ENCODE measurements around the gene PTPRG. TPM values are rescaled to one million over a fixed set of nuclear protein-coding genes. Genes with fewer than 3 reads are reported as not detected.

Gene PTPRG
- total and polyA plus RNA-seq, 2 experiments from 2014 or later: 8.5 to 34.9 TPM

- Histone ChIP-seq H3K27me3 (no peaks in the 10 kb centered on the region), H3K9me2 (replicated peaks; ENCODE audit: insufficient read depth) (no peaks in the 10 kb centered on the region), H3K9me3 (ENCODE audit: low read depth) (no peaks in the 10 kb centered on the region), H2AFZ (no peak overlapping the region), H3K79me2 (peaks cover 9% of the 10 kb centered on the region), H3K27ac (no peak overlapping the region), H4K20me1 (ENCODE audit: insufficient read depth, poor library complexity, severe bottlenecking) (no peaks in the 10 kb centered on the region), H3K4me2 (peak overlapping the region; percentile 58), H3K4me1 (ENCODE audit: insufficient read depth) (peaks cover 4% of the 10 kb centered on the region), H3K36me3 (replicated peaks; ENCODE audit: insufficient read depth, low read depth) (no peaks in the 10 kb centered on the region), H3K4me3 (no peak overlapping the region)
- DNase-seq (ENCODE audit: low spot score): no peak
- WGBS (ENCODE audit: low lambda C conversion rate, missing lambda C conversion rate): 63% methylated on average over 9 of the region's 9 CpGs
- TF ChIP-seq CTCF (IDR thresholded peaks at IDR 0.05; ENCODE audit: poor library complexity) (no peak), EZH2 (IDR thresholded peaks at IDR 0.05; ENCODE audit: borderline replicate concordance) (no peak), EZH2phosphoT487 (IDR thresholded peaks at IDR 0.05; ENCODE audit: low read depth, severe bottlenecking, unreplicated experiment) (no peak)
These were observed 377.6 kb downstream of the PTPRG start for GRCh38 chr3:61938878-61939549.

DNA sequence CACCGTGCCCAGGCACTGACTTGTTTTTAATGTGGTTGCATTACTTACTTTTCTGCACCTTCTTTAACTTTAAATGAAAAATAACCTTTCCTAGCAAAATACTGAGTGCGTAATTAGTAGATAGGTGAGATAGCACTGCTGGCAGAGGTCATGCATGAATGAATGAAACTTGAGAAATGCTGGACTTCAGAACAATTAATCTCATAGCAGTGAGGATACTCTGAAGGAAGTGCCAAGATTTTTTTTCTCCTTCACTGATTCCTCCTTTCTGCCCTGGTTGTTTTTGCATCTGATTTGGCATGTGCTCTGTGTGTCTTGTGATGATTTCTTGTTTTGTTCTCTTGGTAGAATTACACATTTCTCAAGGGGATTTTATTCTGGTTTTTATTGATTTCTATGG is 378.9 kb downstream of the PTPRG start:
- Histone ChIP-seq H3K27ac (no peak overlapping the region), H3K9me2 (replicated peaks; ENCODE audit: insufficient read depth) (no peaks in the 10 kb centered on the region), H3K4me3 (no peak overlapping the region), H3K27me3 (no peaks in the 10 kb centered on the region), H3K9me3 (ENCODE audit: low read depth) (no peaks in the 10 kb centered on the region), H3K4me2 (no peak overlapping the region), H3K36me3 (replicated peaks; ENCODE audit: insufficient read depth, low read depth) (no peaks in the 10 kb centered on the region), H3K4me1 (ENCODE audit: insufficient read depth) (peaks cover 4% of the 10 kb centered on the region), H3K79me2 (peaks cover 9% of the 10 kb centered on the region), H2AFZ (no peak overlapping the region), H4K20me1 (ENCODE audit: insufficient read depth, poor library complexity, severe bottlenecking) (no peaks in the 10 kb centered on the region)
- TF ChIP-seq EZH2 (IDR thresholded peaks at IDR 0.05; ENCODE audit: borderline replicate concordance) (no peak), CTCF (IDR thresholded peaks at IDR 0.05; ENCODE audit: poor library complexity) (no peak), EZH2phosphoT487 (IDR thresholded peaks at IDR 0.05; ENCODE audit: low read depth, severe bottlenecking, unreplicated experiment) (no peak)
- 94% methylated on average over 2 of the region's 2 CpGs for WGBS (ENCODE audit: low lambda C conversion rate, missing lambda C conversion rate)
- DNase-seq (ENCODE audit: low spot score): no peak

GRCh38 chr3:61943975-61944374 is 382.6 kb downstream of the PTPRG start:
- no peak for DNase-seq (ENCODE audit: low spot score)
- Histone ChIP-seq H3K9me2 (replicated peaks; ENCODE audit: insufficient read depth) (no peaks in the 10 kb centered on the region), H3K79me2 (peaks cover 4% of the 10 kb centered on the region), H2AFZ (no peak overlapping the region), H3K27me3 (no peaks in the 10 kb centered on the region), H4K20me1 (ENCODE audit: insufficient read depth, poor library complexity, severe bottlenecking) (no peaks in the 10 kb centered on the region), H3K36me3 (replicated peaks; ENCODE audit: insufficient read depth, low read depth) (no peaks in the 10 kb centered on the region), H3K9me3 (ENCODE audit: low read depth) (no peaks in the 10 kb centered on the region), H3K4me2 (no peak overlapping the region), H3K27ac (no peak overlapping the region), H3K4me1 (ENCODE audit: insufficient read depth) (no peaks in the 10 kb centered on the region), H3K4me3 (no peak overlapping the region)
- 92% methylated on average over 4 of the region's 4 CpGs for WGBS (ENCODE audit: low lambda C conversion rate, missing lambda C conversion rate)
- TF ChIP-seq CTCF (IDR thresholded peaks at IDR 0.05; ENCODE audit: poor library complexity): no peak
- no peak for TF ChIP-seq EZH2 (IDR thresholded peaks at IDR 0.05; ENCODE audit: borderline replicate concordance)
- no peak for TF ChIP-seq EZH2phosphoT487 (IDR thresholded peaks at IDR 0.05; ENCODE audit: low read depth, severe bottlenecking, unreplicated experiment)
